ENCODE data around the gene MANEA.
"Not testable (repeated sequence)": the region's sequence is repeated elsewhere in the genome, so short reads cannot be mapped to it uniquely, and the experiment has no call there.

MANEA gene

DNA sequence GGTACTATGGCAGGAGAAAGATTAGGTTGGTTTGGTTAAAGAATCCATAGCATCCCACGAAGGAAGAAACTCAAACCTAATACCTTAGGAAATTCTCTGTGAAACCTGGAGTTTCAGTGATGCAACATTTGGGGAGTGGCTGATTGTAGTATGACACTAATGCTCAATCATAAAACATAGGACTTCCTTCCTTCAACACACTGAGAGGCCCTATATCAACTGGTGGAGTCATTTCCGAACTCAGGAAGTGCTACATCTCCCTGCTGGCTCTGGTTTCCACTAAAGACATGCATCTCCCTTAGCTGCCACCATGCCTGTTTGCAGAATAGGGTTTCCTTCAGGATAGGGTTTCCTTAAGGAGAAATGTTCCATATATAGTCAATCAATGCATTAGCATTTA, 5.2 kb upstream of the MANEA start:
- no peak overlapping the region for H3K27ac ChIP-seq
- TF ChIP-seq CTCF (IDR thresholded peaks at IDR 0.05) (no peak), ZFX (IDR thresholded peaks at IDR 0.05; ENCODE audit: borderline replicate concordance) (no peak)

- H3K27ac ChIP-seq: no peak overlapping the region
- TF ChIP-seq CTCF (IDR thresholded peaks at IDR 0.05) (no peak), ZFX (IDR thresholded peaks at IDR 0.05; ENCODE audit: borderline replicate concordance) (no peak)
Observed at GRCh38 chr6:95574811-95575210, 2.5 kb upstream of the MANEA start.

GRCh38 chr6:95576218-95576997, 927 bp upstream of the MANEA start:
- peak overlapping the region; percentile 96 for H3K27ac ChIP-seq
- TF ChIP-seq ZFX (IDR thresholded peaks at IDR 0.05; ENCODE audit: borderline replicate concordance): no peak
- TF ChIP-seq CTCF (IDR thresholded peaks at IDR 0.05): no peak

DNA sequence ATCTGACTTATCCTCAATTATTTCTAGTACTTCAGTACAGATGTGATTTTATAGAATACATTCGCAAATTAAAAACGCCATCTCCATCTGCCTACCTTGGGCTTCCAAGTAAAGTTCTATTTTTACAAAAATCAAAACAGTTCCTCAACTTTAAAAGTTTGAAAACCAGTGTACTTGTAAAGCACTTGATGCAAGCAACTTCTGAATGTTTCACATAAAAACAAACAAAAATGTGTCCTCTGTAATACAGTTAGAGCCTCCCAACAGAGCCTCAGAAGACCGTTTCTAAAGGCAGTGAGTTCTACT, 384 bp upstream of the MANEA start:
- H3K27ac ChIP-seq: peak overlapping the region; percentile 96
- no peak for TF ChIP-seq CTCF (IDR thresholded peaks at IDR 0.05)
- no peak for TF ChIP-seq ZFX (IDR thresholded peaks at IDR 0.05; ENCODE audit: borderline replicate concordance)

- TF ChIP-seq ZFX (IDR thresholded peaks at IDR 0.05; ENCODE audit: borderline replicate concordance) (no peak), CTCF (IDR thresholded peaks at IDR 0.05) (no peak)
- H3K27ac ChIP-seq: peak overlapping the region; percentile 96
Observed at GRCh38 chr6:95578106-95578410, 723 bp downstream of the MANEA start.

DNA sequence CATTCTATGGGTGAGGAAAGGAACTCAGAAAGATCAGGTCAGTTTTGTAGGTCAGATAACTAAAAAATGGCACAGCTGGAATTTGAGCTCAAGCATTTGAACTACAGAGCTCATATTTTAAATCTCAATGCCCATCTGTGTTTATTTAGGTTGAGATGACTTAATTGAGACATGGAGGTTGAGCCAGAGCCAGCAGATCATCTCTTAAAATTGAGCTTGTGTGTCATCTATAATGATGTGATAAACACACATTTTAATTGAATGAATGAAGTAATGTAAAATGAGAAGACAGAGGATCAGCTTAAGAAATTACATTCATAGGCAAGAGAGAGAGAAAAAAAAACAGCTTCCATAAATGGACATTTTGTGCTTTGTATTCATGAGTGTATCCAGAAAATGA, 3.7 kb downstream of the MANEA start:
- H3K27ac ChIP-seq: no peak overlapping the region
- TF ChIP-seq CTCF (IDR thresholded peaks at IDR 0.05) (no peak), ZFX (IDR thresholded peaks at IDR 0.05; ENCODE audit: borderline replicate concordance) (no peak)

DNA sequence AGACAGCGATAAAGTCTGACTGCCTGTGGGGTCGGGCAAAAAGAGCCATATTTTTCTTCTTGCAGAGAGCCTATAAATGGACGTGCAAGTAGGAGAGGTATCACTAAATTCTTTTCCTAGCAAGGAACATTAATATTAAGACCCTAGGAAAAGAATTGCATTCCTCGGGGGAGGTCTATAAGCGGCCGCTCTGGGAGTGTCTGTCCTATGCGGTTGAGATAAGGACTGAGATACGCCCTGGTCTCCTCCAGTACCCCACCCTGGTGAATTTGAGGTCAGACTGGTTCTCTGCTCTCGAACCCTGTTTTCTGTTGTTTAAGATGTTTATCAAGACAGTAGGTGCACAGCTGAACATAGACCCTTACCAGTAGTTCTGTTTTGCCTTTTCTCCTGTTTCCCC, 6.9 kb downstream of the MANEA start:
- not testable (repeated sequence) for H3K27ac ChIP-seq

- TF ChIP-seq CTCF (IDR thresholded peaks at IDR 0.05): no peak
- no peak for TF ChIP-seq ZFX (IDR thresholded peaks at IDR 0.05; ENCODE audit: borderline replicate concordance)
- H3K27ac ChIP-seq: no peak overlapping the region
Observed at GRCh38 chr6:95587989-95588388, 10.7 kb downstream of the MANEA start.
